Measurements from ENCODE around the gene EIF2B4.

EIF2B4 gene

DNA sequence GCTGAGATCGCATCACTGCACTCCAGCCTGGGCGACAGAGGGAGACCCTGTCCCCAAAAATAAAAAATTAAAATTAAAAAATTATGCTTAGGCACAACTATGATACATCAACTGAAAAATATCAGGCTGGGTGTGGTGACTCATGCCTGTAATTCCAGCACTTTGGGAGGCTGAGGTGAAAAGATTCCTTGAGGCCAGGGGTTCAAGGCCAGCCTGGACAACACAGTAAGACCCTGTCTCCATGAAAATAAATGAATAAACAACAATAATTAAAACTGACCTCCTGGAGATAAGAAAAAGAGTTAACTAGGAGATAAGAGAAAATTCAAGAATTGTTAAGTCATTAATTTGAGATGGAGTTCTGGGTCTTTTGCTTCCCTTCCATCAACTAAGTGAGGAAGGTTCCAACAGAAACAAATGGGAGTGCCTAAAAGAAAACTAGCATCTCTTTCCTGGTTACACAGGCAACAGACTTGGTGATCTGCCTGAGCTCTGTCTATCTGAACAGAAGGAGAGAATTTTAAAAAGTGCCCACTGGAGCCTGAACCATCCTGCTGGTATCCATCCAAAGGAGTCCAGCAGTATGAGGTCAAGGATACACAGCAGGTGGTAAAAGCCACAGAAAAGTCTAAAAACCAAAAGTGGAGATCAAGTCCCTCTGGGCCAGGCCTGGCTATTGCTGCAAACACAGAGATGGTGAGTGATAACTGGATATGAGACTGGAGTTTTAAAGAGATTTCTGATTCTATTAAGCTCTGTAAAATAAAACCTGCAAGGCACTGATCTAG, 30.4 kb upstream of the EIF2B4 start:
- no peak overlapping the region for H3K27ac ChIP-seq (ENCODE audit: low read length)
- TF ChIP-seq, protein P1, sequence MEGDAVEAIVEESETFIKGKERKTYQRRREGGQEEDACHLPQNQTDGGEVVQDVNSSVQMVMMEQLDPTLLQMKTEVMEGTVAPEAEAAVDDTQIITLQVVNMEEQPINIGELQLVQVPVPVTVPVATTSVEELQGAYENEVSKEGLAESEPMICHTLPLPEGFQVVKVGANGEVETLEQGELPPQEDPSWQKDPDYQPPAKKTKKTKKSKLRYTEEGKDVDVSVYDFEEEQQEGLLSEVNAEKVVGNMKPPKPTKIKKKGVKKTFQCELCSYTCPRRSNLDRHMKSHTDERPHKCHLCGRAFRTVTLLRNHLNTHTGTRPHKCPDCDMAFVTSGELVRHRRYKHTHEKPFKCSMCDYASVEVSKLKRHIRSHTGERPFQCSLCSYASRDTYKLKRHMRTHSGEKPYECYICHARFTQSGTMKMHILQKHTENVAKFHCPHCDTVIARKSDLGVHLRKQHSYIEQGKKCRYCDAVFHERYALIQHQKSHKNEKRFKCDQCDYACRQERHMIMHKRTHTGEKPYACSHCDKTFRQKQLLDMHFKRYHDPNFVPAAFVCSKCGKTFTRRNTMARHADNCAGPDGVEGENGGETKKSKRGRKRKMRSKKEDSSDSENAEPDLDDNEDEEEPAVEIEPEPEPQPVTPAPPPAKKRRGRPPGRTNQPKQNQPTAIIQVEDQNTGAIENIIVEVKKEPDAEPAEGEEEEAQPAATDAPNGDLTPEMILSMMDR (IDR thresholded peaks at IDR 0.05; ENCODE audit: low read depth, low read length), result no peak
- TF ChIP-seq EZH2phosphoT487 (IDR thresholded peaks at IDR 0.05; ENCODE audit: low read depth), result no peak
- H3K36me3 ChIP-seq (replicated peaks; ENCODE audit: low read depth, low read length), result peaks cover 22% of the 10 kb centered on the region
- H3K4me2 ChIP-seq (ENCODE audit: low read length), result no peak overlapping the region
- no peak overlapping the region for H3K9ac ChIP-seq (ENCODE audit: low read length)
- no peaks in the 10 kb centered on the region for H3K4me1 ChIP-seq (ENCODE audit: low read length)
- no peak overlapping the region for H3K4me3 ChIP-seq (ENCODE audit: low read length)
- peaks cover 100% of the 10 kb centered on the region for H3K79me2 ChIP-seq (ENCODE audit: low read length)
- H3K27me3 ChIP-seq (ENCODE audit: low read depth, low read length), result no peaks in the 10 kb centered on the region
- no peak overlapping the region for H2AFZ ChIP-seq (ENCODE audit: low read depth, low read length)
- no peaks in the 10 kb centered on the region for H3K9me3 ChIP-seq (ENCODE audit: insufficient read depth, low read length)
- H4K20me1 ChIP-seq (ENCODE audit: insufficient read depth, low read length), result peaks cover 67% of the 10 kb centered on the region

DNA sequence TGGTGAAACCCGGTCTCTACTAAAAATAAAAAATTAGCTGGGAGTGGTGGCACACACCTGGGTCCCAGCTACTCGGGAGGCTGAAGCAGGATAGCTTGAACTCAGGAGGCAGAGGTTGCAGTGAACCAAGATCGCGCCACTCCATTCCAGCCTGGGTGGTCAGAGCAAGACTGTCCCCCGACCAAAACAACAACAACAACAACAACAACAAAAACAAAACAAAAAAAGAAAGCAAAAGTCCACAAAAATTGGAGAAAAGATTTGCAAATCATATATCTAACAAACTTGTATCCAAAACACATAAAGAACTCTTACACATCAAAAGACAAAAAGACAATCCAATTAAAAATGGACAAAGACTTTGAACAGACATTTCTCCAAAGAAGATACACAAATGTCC, 28.8 kb upstream of the EIF2B4 start:
- H3K9me3 ChIP-seq (ENCODE audit: insufficient read depth, low read length), result no peaks in the 10 kb centered on the region
- peaks cover 15% of the 10 kb centered on the region for H3K36me3 ChIP-seq (replicated peaks; ENCODE audit: low read depth, low read length)
- peaks cover 64% of the 10 kb centered on the region for H4K20me1 ChIP-seq (ENCODE audit: insufficient read depth, low read length)
- no peak overlapping the region for H2AFZ ChIP-seq (ENCODE audit: low read depth, low read length)
- H3K27ac ChIP-seq (ENCODE audit: low read length), result no peak overlapping the region
- no peaks in the 10 kb centered on the region for H3K27me3 ChIP-seq (ENCODE audit: low read depth, low read length)
- no peaks in the 10 kb centered on the region for H3K4me1 ChIP-seq (ENCODE audit: low read length)
- TF ChIP-seq EZH2phosphoT487 (IDR thresholded peaks at IDR 0.05; ENCODE audit: low read depth), result no peak
- TF ChIP-seq, protein P1 (IDR thresholded peaks at IDR 0.05; ENCODE audit: low read depth, low read length), result no peak
- no peak overlapping the region for H3K4me3 ChIP-seq (ENCODE audit: low read length)
- no peak overlapping the region for H3K9ac ChIP-seq (ENCODE audit: low read length)
- peaks cover 100% of the 10 kb centered on the region for H3K79me2 ChIP-seq (ENCODE audit: low read length)
- no peak overlapping the region for H3K4me2 ChIP-seq (ENCODE audit: low read length)

DNA sequence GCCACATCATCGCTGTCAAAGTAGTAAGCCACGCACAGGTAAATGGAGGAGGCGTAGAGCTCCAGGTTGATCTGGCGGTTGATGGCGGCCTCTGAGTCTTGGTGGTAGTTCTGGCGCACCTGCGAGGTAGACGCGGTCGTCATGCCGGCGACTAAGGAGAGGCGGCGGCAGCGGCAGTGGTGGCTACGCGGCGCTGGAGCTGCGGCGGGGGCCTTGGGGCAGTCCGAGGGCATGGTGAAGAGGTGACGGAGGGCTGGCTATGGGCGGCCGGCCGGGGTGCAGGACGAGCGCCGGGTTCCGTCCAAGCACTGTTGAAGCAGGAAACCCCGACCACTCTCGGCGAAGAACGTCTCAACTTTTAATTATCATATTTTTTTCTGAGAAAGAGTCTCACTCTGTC, 23.1 kb upstream of the EIF2B4 start:
- Histone ChIP-seq H3K27me3 (ENCODE audit: low read depth, low read length) (no peaks in the 10 kb centered on the region), H2AFZ (ENCODE audit: low read depth, low read length) (no peak overlapping the region), H3K9me3 (ENCODE audit: insufficient read depth, low read length) (no peaks in the 10 kb centered on the region), H3K9ac (ENCODE audit: low read length) (no peak overlapping the region), H4K20me1 (ENCODE audit: insufficient read depth, low read length) (peaks cover 55% of the 10 kb centered on the region), H3K4me1 (ENCODE audit: low read length) (no peaks in the 10 kb centered on the region), H3K79me2 (ENCODE audit: low read length) (peaks cover 100% of the 10 kb centered on the region), H3K4me3 (ENCODE audit: low read length) (no peak overlapping the region), H3K4me2 (ENCODE audit: low read length) (no peak overlapping the region), H3K27ac (ENCODE audit: low read length) (no peak overlapping the region), H3K36me3 (replicated peaks; ENCODE audit: low read depth, low read length) (peaks cover 11% of the 10 kb centered on the region)
- no peak for TF ChIP-seq EZH2phosphoT487 (IDR thresholded peaks at IDR 0.05; ENCODE audit: low read depth)
- TF ChIP-seq, protein P1 (IDR thresholded peaks at IDR 0.05; ENCODE audit: low read depth, low read length), result no peak

DNA sequence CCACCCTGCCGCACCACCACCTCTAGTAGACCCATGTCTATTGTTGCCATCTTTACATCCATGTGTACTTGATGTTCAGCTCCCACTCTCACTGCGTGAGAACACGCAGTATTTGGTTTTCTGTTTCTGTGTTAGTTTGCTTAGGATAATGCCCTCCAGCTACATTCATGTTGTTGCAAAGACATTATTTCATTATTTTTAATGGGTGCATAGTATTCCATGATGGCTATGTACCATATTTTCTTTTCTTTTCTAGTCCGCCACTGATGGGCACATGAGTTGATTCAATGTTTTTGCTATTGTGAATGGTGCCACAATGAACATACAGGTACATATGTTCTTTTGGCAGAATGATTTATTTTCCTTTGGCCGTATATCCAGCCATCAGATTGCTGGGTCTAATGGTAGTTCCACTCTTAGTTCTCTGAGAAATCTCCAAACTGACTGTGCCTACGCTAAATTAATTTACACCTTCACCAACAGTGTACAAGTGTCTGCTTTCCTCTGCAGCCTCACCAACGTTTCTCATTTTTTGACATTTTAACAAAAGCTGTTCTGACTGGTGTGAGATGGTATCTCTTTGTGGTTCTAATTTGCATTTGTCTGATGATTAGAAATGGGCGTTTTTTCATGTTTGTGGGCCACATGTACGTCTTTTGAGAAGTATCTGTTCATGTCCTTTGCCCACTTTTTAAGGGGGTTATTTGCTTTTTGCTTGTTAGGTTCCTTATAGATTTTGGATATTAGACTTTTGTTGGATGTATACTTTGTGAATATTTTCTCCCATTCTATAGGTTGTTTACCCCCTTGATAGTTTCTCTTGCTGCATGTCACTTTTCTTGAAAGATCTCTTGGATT, 20.9 kb upstream of the EIF2B4 start:
- Histone ChIP-seq H3K9me3 (ENCODE audit: insufficient read depth, low read length) (no peaks in the 10 kb centered on the region), H3K4me1 (ENCODE audit: low read length) (no peaks in the 10 kb centered on the region), H3K36me3 (replicated peaks; ENCODE audit: low read depth, low read length) (peaks cover 18% of the 10 kb centered on the region), H3K27ac (ENCODE audit: low read length) (no peak overlapping the region), H3K79me2 (ENCODE audit: low read length) (peaks cover 94% of the 10 kb centered on the region), H3K27me3 (ENCODE audit: low read depth, low read length) (no peaks in the 10 kb centered on the region), H3K4me2 (ENCODE audit: low read length) (no peak overlapping the region), H4K20me1 (ENCODE audit: insufficient read depth, low read length) (peaks cover 49% of the 10 kb centered on the region), H3K4me3 (ENCODE audit: low read length) (no peak overlapping the region), H3K9ac (ENCODE audit: low read length) (no peak overlapping the region), H2AFZ (ENCODE audit: low read depth, low read length) (no peak overlapping the region)
- TF ChIP-seq EZH2phosphoT487 (IDR thresholded peaks at IDR 0.05; ENCODE audit: low read depth), result no peak
- TF ChIP-seq, protein P1 (IDR thresholded peaks at IDR 0.05; ENCODE audit: low read depth, low read length), result no peak
